Fibroblast of pulmonary artery (primary cell): ENCODE results near the gene FBXO44.

Source experiments
- DNase-seq: peaks from one replicate; pipeline ENCODE4 v3.0.0-alpha.2; 2010; ENCODE audit warnings: low read depth
- H3K4me3 ChIP-seq: replicated peaks from 2 replicates; pipeline ENCODE4 v1.5.1; 2011; ENCODE audit warnings: low read depth, mild to moderate bottlenecking, control low read depth, low read length, moderate library complexity
- TF ChIP-seq, protein P1 (sequence below): IDR thresholded peaks from 2 replicates; pipeline ENCODE4 v1.5.1; 2011; ENCODE audit warnings: mild to moderate bottlenecking, control low read depth, low read length, inconsistent platforms; ENCODE audit errors: missing control alignments

Gene FBXO44

DNA sequence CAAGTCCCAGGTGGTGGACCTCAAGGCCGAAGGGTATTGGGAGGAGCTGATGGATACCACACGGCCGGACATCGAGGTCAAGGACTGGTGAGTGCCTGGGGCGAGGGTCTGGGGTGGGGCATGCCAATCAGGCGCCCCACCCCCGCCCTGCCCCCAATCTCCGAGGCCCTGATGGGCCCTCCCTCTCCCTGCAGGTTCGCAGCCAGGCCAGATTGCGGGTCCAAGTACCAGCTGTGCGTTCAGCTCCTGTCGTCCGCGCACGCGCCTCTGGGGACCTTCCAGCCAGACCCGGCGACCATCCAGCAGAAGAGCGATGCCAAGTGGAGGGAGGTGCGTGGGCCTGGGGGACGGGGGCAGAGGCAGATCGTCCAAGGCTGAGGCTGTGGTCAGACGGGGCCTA is 3.9 kb downstream of the FBXO44 start:
- TF ChIP-seq, protein P1, sequence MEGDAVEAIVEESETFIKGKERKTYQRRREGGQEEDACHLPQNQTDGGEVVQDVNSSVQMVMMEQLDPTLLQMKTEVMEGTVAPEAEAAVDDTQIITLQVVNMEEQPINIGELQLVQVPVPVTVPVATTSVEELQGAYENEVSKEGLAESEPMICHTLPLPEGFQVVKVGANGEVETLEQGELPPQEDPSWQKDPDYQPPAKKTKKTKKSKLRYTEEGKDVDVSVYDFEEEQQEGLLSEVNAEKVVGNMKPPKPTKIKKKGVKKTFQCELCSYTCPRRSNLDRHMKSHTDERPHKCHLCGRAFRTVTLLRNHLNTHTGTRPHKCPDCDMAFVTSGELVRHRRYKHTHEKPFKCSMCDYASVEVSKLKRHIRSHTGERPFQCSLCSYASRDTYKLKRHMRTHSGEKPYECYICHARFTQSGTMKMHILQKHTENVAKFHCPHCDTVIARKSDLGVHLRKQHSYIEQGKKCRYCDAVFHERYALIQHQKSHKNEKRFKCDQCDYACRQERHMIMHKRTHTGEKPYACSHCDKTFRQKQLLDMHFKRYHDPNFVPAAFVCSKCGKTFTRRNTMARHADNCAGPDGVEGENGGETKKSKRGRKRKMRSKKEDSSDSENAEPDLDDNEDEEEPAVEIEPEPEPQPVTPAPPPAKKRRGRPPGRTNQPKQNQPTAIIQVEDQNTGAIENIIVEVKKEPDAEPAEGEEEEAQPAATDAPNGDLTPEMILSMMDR = no peak
- H3K4me3 ChIP-seq = no peak overlapping the region
- no peak for DNase-seq

- TF ChIP-seq, protein P1 = no peak
- DNase-seq = no peak
- no peak overlapping the region for H3K4me3 ChIP-seq
These were observed 5.1 kb downstream of the FBXO44 start for GRCh38 chr1:11659748-11660147.

DNA sequence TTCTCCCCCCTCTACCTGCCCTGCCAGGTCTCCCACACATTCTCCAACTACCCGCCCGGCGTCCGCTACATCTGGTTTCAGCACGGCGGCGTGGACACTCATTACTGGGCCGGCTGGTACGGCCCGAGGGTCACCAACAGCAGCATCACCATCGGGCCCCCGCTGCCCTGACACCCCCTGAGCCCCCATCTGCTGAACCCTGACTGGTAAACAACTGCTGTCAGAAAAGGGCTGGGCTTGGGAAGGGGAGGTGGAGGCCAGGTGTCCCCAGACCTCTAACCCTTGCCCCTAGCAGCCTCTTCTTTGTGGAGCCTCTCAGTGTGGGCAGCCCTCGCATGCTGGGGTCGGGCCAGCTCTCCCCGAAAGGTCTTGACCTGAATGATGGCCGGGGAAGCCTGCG is 6.4 kb downstream of the FBXO44 start:
- TF ChIP-seq, protein P1 = no peak
- no peak overlapping the region for H3K4me3 ChIP-seq
- no peak for DNase-seq

DNA sequence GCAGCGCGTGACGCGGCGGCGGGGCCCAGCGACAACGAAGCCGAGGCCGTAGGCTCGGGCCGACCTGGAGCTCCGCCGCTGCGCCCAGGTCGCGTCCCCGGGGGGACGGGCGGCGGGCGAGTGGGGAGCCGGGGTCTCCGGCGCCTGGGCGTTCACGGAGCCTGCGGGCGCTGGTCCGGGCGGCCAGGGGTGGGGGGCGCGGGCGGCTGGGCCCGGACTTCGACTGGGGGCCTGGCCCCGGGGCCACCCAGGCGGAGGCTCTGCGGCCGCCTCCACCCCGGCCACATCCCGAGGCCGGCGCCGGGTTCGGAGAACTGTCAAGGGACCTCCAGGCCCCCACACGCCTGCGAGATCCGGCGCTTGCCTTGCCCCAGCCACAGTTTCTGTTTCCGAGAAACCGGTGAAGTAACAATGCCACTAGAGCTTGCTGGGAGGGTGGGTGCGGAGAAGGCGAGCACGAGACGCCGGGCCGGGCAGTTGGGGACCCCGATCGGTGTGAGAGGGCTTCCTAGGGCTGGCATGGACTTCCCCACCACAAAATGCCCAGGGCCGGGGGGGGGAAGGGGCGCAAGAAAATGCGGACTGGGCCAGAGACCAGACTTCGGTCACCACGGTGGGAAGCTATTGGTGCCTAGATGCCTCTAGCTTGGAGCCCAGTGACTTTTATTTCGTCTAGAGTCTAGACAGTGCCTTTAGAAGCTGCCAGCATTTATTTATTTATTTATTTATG is 9.8 kb downstream of the FBXO44 start:
- peak; percentile 27 for DNase-seq
- H3K4me3 ChIP-seq = peak overlapping the region; percentile 51
- TF ChIP-seq, protein P1 = no peak

- no peak for DNase-seq
- TF ChIP-seq, protein P1 = no peak
- no peak overlapping the region for H3K4me3 ChIP-seq
These were observed 13.8 kb downstream of the FBXO44 start for GRCh38 chr1:11668516-11668915.

- TF ChIP-seq, protein P1 = no peak
- no peak overlapping the region for H3K4me3 ChIP-seq
- no peak for DNase-seq
These were observed 16.1 kb downstream of the FBXO44 start for GRCh38 chr1:11670747-11671146.

GRCh38 chr1:11671205-11671543 is 16.5 kb downstream of the FBXO44 start:
- DNase-seq = no peak
- TF ChIP-seq, protein P1 = no peak
- H3K4me3 ChIP-seq = no peak overlapping the region
